Bone marrow (tissue), 2 donors: ENCODE results near the gene NR6A1.

Experiments
- DNase-seq, 2 donors: peaks; one replicate each; lab custom pipeline; 2025; lab: John Stamatoyannopoulos, UW

NR6A1 gene

DNA sequence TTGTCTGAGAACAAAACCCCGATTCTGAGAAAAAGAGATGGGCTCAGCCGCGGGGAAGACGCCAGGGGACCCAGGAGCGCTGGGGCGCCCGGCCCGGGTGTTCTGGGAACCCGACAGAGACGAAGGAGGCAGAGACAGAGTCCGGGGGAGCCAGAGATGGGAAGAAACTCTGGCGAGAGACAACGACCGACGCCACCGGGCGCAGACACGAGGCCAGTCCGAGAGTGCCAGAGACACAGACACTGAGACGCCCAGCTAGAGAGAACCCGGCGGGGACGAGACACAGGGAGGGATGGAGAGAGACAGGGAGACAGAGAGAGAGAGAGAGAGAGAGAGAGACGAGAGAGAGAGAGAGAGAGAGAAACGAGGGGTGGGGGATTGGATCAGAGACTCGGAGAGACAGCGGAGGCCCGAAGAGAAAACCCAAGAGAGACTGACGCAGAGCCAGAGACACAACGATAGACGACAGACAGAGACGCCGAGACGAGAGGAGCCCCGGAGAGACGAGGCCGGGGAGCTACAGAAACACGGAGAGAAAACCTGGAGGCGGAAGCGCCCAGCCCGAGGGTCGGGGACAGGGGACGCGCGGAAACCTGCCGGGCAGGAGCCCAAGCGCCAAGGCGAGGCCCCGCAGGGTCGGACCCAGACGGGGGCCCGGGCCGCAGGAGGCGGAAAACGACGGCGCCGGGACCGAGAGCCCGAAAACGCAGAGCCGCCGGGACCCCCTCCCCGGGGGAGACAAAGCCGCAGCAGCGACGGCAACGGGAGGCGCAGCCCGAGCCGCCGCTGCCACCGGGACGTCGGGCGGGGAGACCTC lies 267.2 kb downstream of the NR6A1 start:
- DNase-seq: no peak

DNA sequence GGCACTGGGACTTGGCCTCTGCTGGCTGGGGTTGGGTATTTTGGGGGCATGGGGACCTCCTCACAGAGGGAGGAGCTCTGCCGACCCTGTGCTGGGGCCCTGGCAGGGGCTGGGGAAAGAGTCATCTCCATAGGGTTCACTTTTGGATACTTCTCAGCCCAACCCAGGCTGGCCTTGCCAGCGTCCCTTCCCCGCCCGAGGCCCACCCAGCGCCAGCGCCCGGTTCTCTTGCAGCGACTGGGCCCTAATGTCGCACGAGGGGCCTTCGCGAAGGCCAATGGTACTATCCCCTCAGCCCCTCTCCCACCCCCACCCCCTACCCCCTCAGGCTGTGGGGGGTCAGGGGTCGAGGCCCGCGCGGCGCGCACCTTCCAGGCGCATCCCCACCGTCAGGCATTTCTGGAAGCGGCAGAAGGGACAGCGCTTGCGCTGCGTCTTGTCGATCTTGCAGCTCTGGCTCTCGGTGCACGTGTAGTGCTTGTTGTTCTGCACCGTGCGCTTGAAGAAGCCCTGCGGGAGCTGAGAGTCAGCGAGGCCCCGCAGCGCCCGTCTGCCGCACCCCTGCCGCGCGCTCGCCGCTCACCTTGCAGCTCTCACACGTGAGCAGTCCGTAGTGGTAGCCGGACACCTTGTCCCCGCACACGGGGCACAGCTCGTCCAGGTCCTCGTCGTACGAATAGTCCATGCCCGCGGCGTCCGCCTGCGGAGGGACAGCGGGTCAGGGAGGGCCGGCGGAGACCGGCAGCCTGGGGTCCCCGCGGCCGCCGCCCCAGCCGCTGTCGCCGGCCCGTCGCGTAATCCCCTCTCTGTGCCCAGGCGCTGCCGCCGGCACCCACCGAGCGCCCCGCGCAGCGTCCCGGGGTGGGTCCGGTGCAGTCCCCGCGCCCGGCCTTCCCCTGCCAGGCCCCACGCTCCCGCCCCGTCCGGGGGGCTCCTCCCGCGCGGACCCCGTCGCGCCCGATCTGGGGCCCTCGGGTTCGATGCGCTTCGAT lies 268.1 kb downstream of the NR6A1 start:
- no peak for DNase-seq

DNA sequence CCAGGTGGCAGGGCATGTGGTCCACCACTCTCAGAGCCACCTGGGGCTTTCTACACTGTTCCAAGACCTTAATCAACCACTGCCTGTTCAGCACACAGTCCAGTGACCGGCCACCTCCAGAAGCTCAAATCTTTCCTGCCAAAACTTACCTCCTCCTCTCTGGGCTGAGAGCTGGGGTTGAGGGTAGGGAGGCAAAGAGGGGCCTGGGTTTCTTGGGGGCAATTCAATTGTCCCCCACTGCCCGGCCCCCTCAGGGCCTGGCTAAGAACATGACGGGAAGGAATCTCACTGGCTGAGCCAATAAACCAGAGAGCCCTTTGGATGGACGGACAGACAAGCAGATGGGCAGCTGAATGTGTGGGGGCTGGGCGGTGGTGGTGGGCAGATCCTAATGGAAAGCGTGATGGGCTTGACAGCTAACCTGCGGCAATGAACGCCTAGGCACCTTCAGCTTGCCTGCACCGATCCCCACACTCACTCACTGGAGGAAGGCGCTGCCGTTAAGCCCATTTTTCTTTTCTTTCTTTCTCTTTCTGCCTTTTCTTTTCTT lies 269.3 kb downstream of the NR6A1 start:
- no peak for DNase-seq

DNA sequence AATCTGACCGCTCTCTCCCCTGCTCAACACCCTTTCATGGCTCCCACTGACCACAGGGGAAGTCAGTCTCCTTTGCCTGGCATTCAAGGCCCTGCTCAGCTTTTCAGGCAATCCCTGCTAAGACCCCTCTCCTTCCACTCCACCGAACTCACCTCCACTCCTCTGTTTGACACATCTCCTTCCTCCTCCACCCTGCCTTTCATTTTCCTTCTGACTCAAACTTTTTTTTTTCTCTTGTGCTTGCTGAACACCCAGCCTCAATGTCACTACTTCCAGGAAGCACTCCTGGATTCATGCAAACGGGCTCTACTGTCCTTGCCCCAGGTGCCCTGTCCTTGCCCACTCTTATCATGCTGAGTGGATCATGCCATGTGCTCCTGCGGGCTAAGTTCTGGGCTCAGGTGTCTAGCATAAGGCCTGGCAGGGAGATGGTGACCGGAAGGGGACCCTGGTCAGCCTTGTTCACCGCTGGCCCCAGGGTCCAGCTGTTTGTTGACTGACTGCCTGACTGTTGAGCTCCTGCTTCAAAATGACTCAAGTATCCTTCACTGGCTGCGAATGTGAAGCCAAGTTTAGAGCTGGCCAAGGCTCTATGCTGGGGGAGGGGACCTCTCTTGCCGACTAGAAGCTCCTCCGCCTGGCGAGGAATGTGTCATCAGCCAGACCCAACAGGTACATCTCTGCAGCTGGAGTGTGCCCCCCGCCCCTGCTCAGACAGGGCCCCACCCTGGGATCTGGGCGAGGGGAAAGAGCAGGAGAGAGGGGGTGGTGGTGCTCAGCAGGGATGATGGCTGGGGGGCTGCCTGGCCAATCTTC lies 270.1 kb downstream of the NR6A1 start:
- no peak for DNase-seq

DNA sequence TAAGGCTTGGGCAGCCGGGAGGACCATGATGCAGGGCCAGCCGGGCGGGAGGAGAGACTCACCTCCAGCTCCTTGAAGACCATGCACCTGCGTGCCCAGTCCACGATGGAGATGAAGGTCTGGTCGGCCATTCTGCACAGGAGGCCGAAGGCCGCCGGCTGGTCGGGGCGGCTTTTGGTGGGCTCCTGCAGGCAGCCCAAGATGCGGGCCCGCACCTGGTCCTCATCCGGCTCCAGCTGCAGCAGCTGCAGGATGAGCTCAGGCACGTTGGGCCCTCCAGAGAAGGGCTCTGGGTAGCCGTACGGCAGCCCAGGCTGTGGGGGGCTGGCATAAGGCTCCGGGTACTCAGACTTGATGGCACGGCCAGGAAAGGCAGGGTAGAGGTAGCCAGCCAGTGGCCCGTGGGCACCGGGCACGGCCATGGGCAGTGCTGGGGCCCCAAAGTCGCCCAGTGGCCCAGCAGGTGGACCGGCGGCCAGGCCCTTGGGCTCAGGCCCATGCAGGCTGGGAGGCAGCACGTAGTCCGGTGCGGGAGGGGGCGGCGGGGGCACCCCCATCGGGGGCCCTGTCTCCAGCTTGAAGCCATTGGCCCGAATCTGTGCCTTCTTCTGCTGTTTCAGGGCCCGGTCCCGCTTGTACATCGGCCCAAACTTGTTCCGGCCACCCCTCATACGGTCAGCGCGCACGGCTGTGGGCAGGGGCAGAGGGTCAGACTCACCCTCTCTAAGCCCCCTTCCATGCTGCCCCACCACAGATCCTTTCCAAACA lies 270.9 kb downstream of the NR6A1 start:
- DNase-seq: no peak

DNA sequence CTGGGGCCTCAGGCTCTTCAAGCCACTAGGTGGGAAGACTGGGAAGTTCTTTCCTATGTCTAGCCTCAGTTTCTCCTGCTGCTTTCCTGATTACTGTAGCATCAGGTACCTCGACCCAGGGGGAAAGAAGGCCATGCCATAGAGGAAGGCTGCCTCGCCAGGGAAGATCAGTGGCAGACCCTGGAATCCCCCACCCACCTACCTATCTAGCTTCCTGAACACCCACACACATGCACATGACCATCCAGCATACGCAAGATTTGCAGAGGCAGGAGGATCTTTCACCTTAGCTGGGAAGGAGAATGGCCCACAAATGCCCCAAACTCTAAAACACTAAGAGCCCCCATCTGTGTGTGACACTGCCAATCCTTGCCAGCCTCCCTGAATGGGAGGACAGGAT lies 271.9 kb downstream of the NR6A1 start:
- DNase-seq: no peak

DNA sequence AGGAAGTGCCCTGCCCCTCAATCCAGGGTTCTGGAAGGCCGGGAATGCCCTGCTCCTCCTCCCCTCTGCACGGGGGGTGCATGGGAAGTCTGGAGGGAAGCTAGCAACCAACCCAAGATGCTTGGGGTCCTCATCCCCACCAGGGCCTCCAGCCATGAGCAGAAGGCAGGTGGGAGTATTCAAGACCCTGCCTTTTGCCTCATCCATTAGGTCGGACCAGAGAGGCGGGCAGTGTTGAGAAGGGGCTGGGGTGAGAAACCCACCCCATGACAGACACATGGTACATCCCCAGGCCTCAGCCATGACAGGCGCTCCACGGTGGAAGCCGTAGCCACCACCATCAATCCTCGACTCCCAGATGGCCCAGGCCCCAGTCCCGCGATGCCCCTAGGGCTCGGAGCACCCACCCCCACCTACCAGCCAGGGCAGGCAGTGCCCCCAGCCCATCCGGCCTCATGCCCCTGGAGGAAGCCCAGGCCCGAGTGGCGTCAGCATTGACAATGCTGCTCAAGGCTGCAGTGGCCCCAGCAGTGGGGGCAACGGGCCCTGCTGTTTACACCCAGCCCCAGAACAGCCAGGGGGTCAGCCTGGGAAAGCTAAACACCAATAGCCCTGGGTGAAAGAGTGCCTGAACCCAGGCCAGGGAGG lies 272.5 kb downstream of the NR6A1 start:
- DNase-seq: no peak

DNA sequence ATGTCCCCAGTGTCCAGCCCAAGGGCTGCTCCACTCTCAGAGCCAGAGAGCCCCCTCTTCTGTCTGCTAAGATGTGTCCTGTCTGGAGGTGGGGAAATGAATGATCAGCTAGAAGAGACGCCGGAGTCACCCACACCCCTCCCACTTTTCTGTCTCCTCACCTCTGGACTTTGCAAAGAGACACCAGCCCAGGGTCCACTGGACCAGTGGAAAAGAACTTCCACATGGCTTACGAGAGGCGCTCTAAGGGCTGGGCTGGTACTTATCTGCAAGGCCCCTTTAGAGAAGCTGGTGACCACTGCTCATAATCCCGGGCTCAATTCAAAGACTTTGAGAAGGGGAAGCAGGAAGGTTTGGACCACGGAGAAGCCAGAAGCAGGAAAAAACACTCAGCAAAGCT lies 273.1 kb downstream of the NR6A1 start:
- no peak for DNase-seq

DNA sequence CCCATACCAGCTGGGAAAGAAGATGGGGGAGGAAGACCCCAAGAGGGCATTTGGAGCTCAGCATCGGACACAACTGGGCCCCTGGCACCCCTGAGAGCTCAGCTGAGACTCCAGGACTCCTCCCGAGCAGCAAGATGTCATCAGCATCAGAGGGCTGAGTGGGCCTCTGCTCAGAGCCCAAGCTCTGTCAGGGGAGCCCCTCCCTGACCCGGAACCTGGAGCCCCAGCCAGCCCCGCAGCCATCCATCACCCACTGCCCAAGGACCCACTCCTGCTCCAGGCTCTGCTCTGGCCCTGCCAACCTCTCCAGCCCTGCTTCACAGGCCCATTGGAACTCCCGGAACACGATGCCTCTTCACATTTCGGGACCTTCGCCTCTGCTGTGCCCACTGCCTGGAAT lies 273.7 kb downstream of the NR6A1 start:
- no peak for DNase-seq

DNA sequence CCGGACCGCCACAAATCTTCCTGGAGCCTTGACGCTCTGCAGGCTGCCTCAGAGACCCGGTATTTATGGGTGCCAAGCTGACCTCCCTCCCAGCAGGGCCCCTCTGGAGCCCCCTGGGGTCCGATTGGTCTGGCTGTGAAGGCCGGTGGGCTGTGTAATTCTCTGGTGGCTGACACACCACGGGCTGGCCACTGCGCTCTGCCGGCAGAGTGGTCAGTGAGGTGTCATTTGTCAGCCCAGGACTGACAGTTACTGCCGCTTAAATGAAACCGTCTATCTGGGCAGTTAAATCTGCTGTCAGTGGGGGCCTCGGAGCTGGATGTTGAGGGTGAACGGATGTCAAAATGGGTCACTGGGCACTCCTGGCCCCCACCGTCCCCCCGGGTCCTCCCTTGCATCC lies 274.6 kb downstream of the NR6A1 start:
- DNase-seq: no peak

DNA sequence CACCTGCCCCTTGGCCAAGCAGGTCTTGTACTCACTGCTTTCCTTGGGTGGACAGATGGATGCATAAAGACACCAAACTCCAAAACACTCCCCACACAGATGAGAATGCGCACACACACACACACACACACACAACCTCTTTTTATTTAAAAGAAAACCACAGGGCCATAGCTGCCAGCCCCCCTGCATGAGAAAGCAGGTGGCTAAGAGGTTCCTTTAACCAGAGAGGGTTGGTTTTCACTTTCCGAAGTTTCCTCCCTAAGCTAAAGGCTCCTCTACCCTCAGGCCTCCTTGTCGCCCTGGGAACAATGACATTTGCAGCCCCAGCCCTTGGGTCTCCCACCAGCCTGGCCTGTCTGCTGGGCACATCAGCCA lies 275.0 kb downstream of the NR6A1 start:
- DNase-seq: no peak

DNA sequence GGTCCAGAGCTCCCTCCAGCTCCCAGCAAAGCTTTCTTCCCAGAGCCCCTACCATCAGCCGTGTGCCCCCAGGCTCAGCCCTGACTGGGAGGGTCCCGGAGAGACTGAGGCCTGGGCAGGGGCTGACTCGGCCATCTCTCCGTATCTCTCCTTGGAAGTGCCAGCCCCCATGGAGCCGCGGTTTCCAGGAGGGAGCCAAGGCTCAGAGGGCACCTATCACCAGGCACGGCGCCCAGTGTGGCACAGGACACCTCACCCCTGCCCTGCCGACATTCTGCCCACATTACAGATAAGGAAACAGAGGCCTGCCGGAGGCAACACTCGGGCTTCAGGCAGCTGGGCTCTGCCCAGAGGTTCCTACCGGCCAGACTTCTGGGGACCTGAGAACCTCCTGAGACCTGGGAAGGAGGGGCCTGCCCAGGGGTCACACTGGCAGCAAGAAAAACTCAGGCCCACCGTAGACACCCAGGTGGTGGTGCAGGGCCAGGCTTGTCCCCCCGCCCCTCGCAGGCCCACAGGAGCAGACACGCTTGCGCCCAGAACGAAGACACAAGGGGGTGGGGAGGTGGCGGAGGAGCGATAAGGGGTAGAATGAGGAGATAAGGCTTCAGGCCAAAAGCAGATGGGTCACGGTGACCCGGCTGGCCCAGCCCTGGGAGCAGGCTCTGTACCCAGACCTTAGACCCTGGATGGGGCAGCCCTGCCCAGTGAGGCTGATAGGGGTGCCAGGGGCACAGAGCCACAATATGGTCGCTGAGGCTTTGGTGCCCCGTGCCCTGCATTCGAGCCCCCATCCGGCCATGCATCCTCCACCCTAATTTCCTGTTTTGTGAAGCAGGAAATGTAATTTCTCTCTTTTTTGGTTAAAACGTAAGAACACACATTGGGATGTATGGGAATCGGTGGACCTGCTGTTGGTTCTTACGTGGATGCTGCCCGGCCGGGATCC lies 275.7 kb downstream of the NR6A1 start:
- no peak for DNase-seq

DNA sequence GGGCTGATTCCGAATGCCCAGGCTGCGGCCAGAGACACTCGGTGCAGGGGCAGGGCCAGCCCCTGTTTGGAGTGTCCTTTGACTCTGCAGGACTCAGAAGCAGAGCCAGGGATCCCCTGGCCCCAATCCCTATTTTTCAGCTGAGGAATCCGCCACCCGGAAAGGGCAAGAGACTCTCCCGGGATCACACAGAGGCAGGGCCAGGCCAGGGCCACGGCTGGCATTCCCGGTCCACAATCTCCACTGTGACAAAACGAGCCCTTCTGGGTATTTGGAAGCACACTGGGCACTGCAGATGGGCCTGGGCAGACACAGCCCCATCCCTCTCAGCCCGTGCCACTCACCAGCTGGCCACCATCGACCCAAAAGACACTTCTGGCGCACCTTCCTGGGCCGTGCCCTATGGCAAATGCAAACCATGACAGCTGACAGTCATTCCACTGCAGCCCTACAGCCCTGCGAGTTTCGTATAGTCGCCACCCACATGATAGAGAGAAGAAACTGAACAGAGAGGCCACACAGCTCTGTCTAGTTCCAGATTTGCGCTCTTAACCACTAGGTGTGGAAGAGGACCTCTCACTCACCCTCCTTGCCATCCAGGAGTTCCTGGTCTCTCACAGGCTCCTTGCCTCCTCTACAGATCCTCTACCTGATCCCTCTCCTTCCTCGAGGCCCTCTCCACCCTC lies 277.2 kb downstream of the NR6A1 start:
- DNase-seq: no peak

DNA sequence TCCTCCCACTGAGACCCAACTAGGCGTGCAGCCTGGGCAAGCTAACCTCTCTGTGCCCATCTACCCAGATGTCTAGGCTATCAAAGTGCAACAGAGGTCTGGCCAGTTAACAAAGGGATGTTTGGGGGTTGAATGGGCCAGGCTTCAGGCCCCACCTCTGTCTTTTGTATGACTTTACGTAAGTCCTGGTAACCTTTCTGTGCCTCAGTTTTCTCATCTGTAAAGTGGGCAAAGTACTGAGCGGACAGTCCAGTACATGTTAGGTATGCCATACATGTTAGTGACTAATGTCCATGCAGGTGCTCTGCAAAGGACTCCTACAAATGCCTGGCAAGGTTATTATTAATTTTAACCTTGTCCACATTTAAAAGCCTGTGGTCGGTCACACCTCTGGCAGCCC lies 277.9 kb downstream of the NR6A1 start:
- no peak for DNase-seq

DNA sequence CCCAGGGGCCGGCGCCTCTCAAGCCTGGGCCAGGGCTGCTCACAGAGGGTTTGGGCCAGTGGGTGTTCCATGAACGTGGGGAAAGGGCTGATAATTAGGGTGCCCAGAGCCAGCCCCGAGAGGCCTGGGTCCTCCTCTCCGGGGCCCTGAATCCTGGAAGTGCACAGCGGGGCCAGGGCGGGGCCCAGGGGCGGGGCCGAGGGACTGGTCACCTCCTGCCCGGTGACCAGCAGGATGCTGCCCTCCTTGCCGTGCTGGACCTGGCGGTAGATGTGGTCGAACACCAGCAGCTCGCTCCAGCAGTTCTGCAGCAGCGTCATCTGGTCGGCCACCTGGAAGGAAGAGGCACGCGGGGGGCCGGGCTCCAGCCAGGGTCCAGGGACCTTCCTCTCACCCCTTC lies 278.3 kb downstream of the NR6A1 start:
- no peak for DNase-seq

DNA sequence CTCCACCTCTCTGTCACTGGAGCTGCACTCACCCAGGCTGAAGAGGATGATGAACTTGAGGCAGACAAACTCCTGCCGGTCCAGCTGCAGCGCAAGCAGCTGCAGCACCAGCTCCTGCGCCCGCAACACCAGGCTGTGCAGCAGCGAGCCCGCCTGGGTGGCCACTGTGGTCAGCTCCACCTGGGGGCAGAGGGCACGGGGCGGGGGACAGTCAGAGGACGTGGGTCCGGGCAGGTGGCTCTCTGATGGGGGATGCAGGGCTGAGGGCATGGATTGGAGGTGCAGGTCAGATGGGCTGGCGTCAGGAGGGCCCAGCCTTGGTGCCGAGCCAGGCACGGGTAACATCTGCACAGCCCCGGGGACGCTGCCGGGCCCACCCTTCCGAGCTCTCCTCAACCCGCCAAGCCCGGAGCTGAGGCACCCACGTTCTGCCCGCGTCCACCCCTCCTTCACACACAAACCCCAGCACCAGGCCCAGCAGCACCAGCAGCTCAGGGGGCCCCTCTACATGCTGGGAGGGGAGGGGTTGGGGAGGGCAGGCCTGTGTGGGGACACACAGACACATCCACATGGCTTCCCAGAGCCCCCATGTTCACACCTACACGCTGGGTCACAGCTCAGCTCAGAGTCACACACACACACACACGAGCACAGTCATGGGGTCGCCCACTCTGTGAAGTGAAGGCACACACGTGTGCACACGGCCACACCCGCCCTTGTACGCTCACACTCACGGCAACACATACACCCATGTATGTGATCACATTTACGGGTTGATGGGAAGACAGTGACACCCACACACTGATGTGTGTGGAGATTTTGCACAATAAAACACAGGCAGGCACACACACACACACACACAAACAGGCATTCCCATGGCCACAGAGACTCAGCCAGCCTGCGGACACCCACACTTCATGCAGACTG lies 279.8 kb downstream of the NR6A1 start:
- no peak for DNase-seq

DNA sequence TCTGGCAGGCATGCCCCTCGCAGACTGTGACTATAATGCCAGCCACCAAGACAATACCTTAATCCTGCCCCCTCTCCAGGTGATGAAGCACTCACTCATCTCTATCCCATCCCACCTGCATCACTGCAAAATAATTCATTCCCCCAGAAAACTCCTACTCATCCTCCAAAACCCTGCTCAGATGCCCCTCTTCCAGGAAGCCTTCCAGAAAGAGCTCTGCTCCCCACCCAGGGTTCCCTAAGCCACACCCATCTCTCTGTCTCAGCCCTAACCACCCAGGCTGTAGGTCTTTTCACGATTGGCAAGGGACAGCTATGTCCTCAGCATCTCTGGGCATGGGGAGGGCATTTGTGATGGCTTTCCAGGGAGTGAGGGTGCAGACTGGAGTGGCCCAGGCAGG lies 281.1 kb downstream of the NR6A1 start:
- no peak for DNase-seq

DNA sequence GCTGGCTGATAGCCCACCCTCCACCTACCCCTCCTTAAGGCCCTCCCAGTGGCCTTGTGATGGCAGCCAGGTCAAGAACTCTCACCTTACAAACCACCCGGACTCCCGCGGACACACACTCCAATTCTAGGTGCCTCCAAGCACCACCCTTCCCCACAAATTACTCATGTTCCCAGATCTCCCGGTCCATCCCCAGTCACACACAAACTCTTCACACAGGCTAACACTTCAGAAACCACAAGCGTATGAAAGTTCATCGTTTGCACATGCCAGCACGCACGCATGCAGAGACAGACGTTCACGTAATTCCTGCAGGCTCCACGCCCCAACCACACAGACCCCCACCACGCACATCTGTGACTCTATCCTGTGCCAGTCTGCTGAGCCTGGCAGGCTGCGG lies 281.9 kb downstream of the NR6A1 start:
- no peak for DNase-seq
